CD4-positive, alpha-beta T cell treated with Interleukin-4 for 4 hours (primary cell): ENCODE measurements around the gene TFR2.
A peak's percentile ranks its signal among the peaks of the same experiment; 100 is the strongest.

Experiments
- DNase-seq: peaks from one replicate; pipeline ENCODE4 v3.0.0-alpha.2; 2020

TFR2 gene

DNA sequence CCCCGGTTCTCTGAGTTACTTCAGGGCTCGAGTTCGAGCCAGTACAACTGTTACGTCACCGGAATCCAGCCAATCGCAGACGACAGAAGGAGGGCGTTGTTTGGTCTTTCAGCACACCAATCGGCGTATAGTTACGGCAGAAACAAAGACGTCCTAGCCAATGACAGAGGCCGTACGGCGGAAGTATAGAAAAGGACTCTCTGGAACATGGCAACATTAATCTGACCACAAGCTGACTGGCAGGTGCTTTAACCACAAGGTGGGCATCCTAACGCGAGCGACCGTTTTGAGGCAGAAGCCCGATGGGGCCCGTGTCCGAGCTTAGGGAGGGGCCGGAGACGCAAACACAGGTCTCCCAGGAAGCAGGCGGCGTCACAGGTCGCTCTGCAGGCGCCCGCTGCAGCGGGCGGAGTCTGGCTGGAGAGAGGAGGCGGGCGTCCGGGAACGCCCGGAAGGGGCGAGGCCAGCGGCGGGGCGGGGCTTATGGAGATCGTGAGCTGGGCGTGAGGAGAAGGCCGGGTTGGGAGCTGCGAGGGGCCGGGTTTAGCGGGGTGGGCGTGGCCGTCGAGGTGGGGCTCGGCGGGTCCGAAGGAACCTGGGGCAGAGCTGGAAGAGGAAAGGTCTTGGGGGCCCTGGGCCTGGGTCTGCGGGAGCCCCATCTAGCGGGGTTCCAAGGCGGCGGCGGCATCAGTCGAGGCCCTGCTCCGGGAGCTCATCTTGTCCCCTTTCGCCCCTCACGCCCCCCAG is 29.2 kb downstream of the TFR2 start, which contains the start of gene MOSPD3:
Gene MOSPD3, plus strand, starts transcription at position 558 of the 747 bp plus-strand sequence. CDS start 252 bp downstream, outside the sequence.
- peak; percentile 98 for DNase-seq

DNA sequence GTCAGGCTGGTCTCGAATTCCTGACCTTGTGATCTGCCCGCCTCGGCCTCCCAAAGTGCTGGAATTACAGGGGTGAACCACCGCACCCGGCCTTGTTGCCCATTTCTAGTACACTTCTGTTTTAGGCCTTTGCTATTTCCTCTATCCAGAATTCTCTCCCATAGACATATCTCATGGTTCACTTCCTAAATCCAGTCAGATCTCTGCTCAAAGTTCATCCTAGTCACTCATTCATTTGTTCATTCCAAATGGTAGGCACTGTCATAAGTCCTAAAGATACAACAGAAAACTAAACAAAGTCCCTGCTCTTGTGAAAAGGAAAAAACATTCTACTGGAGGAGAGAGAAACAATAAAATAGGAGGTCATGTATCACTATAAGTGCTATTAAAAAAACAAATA is 31.4 kb downstream of the TFR2 start:
- no peak for DNase-seq

DNA sequence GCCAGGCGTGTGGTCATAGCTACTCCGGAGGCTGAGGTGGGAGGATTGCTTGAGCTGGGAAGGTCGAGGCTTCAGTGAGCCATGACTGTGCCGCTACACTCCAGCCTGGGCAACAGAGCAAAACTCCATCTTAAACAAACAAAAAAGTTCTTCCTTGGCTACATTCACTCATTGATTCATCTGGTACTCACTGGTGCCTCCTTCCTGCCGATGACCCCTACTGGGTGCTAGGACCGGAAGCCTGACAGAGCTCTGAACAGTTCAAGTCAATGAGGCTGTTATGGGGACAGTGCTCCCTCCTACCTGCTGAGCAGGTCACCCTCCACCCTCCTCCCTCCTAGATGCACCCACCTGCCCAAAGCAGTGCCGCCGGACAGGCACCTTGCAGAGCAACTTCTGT is 34.2 kb downstream of the TFR2 start:
- DNase-seq = no peak

DNA sequence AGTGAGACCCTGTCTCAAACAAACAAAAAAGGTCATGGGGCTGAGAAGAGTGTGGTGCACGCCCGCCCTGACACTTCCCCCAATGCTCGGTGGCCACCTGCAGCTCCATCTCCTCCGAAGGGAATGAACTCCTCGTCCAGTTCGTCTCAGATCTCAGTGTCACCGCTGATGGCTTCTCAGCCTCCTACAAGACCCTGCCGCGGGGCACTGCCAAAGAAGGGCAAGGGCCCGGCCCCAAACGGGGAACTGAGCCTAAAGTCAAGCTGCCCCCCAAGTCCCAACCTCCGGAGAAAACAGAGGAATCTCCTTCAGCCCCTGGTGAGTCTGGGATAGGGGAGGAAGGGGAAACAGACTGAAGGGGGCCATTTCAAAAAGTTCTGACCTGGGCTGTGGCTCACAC is 35.0 kb downstream of the TFR2 start:
- no peak for DNase-seq

DNA sequence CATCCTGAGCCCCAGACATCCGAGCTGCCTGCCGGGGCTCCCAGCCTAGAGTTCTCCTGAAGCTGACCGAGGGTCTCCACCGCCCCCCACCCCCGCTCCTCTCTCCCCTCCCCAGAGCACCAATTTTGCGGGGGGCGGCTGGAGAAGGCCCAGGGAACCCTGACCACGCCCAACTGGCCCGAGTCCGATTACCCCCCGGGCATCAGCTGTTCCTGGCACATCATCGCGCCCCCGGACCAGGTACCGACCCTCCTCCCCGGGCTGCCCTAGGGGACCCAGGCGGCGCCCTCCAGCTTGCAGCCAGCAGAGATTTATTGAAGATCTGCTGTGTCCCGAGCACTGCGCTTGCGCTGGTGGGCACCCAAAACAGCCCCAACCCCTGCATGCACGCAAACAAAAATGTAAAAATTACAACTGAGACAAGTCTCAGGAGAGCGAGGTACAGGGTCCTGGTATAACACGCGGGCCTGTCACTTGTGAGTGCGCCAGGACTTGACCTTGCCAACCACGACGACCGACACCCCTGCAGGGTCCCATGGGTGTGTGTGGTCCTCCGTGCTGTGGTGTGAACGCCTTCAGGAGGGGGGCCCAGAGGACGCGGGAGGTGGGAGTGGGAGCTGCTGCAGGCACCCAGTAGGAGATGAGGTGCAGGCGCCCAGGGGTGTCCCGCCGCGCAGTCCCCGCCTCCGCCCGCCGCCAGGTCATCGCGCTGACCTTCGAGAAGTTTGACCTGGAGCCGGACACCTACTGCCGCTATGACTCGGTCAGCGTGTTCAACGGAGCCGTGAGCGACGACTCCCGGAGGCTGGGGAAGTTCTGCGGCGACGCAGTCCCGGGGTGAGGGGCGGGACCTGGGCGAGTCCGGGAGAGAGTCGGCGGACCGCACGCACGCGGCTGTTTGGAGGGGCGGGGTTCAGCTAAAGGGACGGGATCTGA is 36.1 kb downstream of the TFR2 start:
- DNase-seq = peak; percentile 17

DNA sequence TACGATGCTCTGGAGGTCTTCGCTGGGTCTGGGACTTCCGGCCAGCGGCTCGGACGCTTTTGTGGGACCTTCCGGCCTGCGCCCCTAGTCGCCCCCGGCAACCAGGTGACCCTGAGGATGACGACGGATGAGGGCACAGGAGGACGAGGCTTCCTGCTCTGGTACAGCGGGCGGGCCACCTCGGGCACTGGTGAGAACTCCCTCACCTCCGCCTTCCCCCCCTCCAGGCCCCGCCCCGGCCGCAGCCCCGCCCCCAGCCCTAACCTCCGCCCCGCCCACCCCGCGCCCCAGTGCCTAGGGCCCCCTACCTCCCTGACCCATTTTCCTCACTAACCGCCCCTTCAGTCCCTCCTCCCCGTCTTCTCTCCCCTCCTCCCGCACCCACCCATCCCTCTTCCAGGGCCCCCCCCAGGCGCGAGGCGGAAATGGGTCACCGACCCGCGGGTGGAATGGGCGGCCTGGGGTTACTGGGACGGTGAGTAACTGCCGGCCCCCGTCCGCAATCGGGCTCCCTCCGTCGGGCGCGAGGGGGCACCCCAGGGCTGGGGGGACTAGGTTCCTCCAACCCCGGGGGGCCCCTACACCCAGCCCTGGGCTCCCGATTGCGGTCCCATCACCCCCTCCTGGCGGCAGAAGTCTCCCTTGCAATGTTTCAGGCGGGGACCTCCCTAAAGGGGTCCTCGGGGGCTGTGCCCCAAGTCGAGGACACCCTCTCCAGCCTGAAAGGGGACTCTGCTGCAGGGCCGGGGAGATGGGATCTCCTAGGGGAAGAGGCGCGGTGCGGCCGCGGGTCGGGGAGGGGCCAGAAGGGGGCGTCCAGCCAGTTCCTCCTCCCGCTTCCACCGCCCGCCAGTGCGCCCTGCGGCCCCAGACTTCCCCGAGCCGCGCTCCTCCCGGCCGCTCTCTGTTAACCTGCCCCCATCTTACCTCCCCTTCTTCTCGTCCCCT is 37.0 kb downstream of the TFR2 start:
- peak; percentile 82 for DNase-seq

DNA sequence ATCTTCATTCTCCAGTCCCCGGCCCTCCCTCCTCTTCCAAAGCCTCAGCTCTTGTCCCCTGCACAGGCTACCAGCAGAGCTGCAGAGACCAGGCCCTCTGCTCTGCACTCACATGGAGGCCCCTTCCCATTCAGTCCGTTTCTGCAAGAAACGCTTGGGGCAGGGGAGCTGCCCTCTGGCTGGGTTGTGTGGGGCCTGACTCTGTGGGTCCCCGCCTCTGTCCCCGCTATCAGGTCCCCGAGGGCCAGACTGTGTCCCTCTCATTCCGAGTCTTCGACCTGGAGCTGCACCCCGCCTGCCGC is 37.7 kb downstream of the TFR2 start:
- no peak for DNase-seq

DNA sequence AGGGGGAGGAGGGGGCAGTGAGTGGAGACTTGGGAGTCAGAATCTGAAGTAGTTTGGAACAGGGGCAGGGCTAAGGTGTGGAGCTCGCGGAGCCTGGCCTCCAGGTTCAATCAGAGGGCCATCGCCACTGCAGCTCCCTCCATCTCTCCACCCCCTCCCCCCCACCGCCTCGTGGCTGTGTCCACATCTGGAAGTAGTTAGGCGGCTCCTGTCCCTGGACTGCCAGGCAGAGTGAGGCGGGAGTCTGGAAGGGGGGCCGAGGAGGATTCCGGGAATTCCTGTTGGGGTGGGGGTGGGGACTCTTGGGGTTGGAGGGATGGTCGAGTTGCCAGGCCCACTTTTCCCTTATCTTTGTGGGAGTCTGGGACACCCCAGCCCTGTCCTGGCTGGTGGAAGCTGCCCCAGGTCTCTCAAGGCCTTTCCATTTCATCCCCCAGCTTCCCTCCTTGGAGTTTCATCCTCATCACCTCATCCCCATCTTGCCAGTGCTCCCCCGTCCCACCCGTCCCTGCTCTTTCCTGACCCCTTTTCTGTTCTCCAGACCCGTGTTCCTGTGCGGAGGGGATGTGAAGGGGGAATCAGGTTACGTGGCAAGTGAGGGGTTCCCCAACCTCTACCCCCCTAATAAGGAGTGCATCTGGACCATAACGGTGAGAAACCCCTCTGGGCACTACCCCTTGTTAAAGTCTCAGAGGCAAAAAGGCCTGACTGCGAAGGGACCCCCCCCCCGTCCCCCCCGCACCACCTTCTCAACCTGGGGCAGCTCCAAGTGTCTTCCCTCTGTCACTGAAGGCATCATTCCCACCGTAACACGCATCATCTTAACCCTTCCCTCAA is 38.2 kb downstream of the TFR2 start:
- no peak for DNase-seq

DNA sequence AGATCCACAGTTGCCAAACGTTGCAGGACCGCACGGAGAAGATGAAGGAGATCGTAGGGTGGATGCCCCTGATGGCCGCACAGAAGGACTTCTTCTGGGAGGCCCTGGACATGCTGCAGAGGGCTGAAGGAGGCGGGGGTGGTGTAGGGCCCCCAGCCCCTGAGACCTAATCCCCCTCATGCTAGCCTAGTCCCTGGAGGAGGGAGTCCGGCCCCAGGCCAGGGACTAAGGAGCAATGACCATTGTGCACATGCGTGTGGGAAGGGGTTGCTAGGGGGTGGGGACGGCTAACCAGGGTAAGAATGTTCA is 40.7 kb downstream of the TFR2 start:
- DNase-seq = no peak

DNA sequence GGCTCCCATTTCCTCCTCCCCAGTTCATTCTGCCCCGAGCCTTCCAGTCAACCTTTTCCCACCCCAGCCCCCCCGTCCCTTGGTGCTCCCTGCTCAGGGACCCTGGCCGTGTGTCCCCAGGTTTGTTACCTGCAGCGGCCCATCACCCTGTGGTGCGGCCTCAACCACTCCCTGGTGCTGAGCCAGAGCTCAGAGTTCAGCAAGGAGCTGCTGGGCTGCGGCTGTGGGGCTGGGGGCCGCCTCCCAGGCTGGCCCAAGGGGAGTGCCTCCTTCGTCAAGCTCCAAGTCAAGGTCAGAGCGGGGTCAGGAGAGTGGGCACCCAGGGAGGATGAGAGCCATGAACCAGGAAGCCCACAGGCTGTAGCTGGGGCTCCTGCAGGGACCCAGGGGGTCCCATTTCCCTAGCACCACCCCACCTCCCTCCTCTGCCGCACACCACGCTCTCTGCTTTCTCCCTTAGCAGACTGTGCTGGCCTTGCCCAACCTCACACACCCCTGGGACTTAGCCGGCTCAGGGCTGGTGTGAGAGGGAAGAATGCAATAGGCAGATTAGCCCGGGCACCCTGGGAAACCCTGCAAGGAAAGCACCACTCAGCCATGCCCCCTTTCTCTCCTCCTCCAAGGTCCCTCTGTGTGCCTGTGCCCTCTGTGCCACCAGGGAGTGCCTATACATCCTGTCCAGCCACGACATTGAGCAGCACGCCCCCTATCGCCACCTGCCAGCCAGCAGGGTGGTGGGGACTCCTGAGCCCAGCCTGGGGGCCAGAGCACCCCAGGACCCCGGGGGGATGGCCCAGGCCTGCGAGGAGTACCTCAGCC is 41.2 kb downstream of the TFR2 start:
- no peak for DNase-seq

DNA sequence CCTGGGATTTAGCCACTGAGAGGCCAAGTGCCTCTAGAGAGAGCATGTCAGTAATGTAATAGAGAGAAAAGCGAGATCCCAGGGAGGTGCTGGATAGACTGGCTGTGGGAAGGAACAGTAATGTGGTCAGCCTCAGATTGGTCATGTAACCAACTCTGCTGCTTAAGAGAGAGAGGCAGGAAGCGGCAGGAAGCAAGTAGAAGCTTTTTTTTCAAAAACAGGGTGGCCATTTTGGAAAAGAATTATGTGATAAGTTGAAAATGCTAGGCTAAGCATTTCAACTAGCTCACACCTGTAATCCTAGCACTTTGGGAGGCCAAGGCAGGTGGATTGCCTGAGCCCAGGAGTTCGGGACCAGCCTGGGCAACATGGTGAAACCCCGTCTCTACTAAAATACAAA is 42.9 kb downstream of the TFR2 start:
- DNase-seq = no peak

DNA sequence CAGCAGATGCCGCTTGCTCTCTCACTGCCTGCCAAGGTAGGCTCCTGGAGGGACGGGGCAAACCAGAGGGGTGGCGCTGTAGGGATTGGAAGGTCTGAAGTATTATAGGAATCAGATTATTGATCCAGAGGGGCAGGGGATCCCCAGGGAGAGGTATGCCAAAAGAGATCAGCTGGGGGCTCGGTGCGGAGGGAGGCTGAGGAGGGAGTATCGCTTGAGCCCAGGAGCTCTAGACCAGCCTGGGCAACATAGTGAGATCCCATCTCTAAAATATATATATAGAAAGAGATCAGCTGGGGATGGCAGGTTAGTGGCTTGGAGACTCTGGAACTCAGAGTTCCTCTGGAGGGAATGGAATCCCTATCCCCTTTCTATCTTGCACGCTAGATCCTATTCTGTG is 46.2 kb downstream of the TFR2 start:
- no peak for DNase-seq

DNA sequence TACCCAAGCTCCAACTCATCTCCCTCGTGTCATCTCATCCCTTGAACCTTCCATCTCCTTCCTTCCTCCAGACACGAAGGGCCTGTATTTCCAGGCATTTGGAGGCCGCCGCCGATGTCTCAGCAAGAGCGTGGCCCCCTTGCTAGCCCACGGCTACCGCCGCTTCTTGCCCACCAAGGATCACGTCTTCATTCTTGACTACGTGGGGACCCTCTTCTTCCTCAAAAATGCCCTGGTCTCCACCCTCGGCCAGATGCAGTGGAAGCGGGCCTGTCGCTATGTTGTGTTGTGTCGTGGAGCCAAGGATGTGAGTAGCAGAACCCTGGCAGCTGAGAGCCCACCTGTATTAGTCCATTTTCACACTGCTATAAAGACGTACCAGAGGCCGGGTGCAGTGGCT is 49.8 kb downstream of the TFR2 start:
- DNase-seq = no peak

DNA sequence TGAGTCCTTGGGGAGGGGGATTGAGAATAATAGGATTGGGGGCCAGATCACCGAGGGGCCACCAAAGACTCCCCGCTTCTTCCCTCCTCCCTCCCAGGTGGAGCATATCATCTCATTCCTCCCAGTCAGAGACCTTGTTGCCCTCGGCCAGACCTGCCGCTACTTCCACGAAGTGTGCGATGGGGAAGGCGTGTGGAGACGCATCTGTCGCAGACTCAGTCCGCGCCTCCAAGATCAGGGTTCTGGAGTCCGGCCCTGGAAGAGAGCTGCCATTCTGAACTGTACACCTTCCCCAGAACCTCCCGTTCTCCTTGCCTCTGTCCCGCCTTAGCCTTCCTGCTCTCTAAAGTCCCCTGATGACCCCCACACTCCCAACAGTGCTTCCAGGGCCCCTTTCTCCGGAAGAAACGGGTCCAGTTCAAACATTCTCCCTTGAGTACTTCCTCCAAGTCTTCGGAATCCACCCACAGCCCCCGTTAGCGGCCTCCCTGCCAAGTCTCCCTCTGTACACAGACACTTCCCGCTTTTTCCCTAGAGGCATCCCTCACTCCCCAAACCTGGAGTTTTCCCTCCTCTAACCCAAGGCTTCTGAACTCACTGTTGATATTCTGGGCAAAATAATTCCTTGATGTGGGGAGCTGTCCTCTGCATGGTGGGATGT is 51.1 kb downstream of the TFR2 start:
- no peak for DNase-seq

DNA sequence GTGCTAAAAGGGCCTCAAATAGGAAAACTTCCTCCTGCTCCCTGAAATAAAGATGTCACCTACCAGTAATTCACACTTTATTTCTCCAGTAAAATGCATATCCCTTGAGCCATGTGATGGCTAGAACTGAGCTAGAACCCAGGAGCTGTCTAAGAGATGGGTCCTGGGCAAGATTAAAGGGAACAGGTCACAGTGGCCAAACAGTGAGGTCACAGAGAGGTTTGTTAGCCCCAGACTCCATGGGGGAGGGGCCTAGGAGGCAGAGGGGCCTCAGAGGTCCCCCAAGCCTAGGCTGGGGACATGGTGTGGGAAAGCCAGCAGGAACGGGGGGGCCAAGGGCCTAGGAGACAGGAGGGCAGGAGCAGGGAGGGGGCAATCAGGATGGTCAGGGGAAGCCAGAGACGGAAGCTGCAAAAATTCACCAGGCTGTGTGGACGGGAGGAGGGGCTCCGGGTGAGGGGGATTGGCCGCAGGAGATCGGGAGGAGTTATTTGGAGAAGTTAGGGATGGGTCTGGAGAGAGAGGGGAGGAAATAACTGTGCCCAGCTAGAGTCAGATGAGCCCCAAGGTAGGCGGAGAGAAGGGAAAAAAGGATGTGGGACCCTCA is 51.9 kb downstream of the TFR2 start:
- no peak for DNase-seq

DNA sequence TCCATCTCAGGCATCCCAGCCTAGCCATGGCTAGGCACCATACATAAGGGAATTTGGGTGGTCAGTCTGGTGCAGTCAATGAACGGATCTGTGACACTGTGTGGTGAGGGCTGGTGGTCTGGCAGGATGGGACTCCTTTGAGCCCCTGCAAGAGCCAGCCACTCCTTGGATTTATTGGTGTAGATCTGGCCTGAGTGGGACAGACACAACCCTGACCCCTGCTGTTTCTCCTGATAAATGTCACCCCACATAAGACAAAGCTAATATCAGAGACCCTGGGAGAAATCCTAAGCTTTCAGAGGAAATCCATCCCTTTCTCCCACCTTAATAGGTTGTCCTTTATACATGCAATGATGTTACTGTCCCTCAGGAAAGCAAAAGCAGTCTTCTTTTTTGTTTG is 52.9 kb downstream of the TFR2 start:
- DNase-seq = peak; percentile 24

DNA sequence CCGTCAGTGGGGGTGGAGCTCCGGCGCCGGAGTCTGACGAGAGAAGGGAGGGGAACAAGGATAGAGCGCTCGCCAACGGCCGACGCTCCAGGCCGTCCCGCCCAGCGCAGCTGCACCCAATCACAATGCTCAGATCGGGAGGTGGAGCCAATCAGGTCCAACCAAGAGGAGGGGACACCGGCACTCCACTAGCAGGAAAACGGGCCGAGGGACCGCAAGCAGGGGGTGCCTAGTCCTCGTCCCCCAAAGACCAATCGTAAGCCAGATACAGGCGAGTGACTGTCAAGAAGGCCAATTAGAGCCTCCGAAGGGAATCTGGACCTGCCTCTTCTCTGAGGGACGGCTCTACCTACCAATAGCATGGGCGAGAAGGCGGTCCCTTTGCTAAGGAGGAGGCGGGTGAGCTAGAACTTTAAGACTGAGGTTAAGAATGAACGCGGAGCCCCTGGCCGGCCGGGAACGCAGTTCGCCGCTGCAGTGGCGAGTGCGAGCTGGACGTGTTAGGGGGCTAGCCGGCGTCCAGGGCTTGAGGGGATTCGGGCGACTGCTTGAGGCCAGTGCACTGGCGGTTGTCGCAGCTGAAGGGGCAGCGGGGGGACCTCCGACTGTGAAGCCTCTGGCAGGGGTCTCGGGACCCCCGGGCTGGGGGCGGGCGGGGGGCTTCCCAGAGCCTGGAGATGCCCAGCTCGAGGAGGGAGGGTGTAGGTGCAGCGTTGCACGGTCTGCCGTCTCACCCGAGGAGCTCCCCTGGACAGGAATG is 54.9 kb downstream of the TFR2 start, which contains the start of gene FBXO24:
Gene FBXO24, plus strand, starts transcription at position 63 of the 760 bp plus-strand sequence. Its CDS starts 298 bp downstream, at position 361.
- DNase-seq = peak; percentile 100

DNA sequence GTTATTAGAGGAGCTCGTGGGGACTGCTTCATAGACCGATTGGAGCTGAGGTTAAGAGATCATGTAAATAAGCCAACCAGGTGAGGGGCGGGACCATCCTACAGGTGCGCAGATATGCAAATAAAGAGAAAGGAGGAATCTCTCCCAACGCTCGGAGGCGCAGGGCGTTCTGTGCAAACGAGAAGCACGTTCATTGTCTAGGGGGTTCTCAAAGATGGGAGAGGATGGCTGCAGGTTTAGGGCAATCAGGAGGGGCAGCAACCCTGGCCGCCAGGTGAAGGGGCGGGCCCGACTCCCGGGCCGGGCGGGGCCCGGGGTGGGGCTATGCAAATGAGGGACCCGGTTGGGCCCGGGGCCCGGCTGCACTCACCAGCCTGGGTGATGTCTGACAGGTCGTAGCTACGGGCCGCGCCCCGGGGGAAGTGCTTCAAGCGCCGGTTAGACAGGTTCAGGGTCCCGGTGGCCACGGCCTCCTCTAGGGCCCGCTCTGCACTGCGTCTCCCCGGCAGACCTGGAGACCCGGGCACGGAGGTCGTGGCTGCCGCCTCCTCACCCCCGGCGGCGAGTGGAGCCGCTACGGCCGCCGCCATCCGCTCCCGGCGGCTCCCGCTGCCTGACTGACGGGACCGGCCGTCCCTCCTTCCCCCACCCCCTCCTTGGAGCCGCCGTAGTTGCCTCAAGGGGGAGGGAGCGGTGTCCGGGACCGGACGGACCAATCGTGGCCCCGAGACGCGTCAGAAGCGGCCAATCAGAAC is 55.7 kb downstream of the TFR2 start, which contains the start of gene LRCH4:
Gene LRCH4, minus strand, starts transcription at position 619 of the 755 bp plus-strand sequence. Its CDS starts 29 bp downstream, at position 590.
- peak; percentile 39 for DNase-seq
